Ishikawa (cell line): Measurements from ENCODE around the gene IL2RA.

Experiments
- CEBPB ChIP-seq: IDR thresholded peaks from 2 replicates; pipeline ENCODE4 v1.6.1; 2012
- CREB1 ChIP-seq: IDR thresholded peaks from 2 replicates; pipeline ENCODE4 v1.6.1; 2012; ENCODE audit warnings: low read depth
- EGR1 ChIP-seq: IDR thresholded peaks from 2 replicates; pipeline ENCODE4 v1.6.1; 2012
- EP300 ChIP-seq: IDR thresholded peaks from 2 replicates; pipeline ENCODE4 v1.6.1; 2012; ENCODE audit warnings: borderline replicate concordance
- MAX ChIP-seq: IDR thresholded peaks from 2 replicates; pipeline ENCODE4 v1.6.1; 2012
- NFIC ChIP-seq: IDR thresholded peaks from 2 replicates; pipeline ENCODE4 v1.6.1; 2012
- RAD21 ChIP-seq: IDR thresholded peaks from 2 replicates; pipeline ENCODE4 v1.6.1; 2012; ENCODE audit warnings: low read depth
- TAF1 ChIP-seq: IDR thresholded peaks from 2 replicates; pipeline ENCODE4 v1.6.1; 2012; ENCODE audit warnings: low read depth, mild to moderate bottlenecking
- TCF12 ChIP-seq: IDR thresholded peaks from 2 replicates; pipeline ENCODE4 v1.6.1; 2012; ENCODE audit warnings: low read depth
- USF1 ChIP-seq: IDR thresholded peaks from 2 replicates; pipeline ENCODE4 v1.6.1; 2012
- ZBTB7A ChIP-seq: IDR thresholded peaks from 2 replicates; pipeline ENCODE4 v1.6.1; 2012; ENCODE audit warnings: low read depth
- TF ChIP-seq, protein P1 (sequence below): IDR thresholded peaks from 2 replicates; pipeline ENCODE4 v1.6.1; 2012; ENCODE audit warnings: low read depth, mild to moderate bottlenecking

- TF ChIP-seq ZBTB7A (no peak), MAX (no peak), EP300 (no peak), RAD21 (no peak), CREB1 (no peak), CEBPB (no peak), EGR1 (no peak), NFIC (no peak), TCF12 (no peak), TAF1 (no peak), USF1 (no peak)
- TF ChIP-seq, protein P1, sequence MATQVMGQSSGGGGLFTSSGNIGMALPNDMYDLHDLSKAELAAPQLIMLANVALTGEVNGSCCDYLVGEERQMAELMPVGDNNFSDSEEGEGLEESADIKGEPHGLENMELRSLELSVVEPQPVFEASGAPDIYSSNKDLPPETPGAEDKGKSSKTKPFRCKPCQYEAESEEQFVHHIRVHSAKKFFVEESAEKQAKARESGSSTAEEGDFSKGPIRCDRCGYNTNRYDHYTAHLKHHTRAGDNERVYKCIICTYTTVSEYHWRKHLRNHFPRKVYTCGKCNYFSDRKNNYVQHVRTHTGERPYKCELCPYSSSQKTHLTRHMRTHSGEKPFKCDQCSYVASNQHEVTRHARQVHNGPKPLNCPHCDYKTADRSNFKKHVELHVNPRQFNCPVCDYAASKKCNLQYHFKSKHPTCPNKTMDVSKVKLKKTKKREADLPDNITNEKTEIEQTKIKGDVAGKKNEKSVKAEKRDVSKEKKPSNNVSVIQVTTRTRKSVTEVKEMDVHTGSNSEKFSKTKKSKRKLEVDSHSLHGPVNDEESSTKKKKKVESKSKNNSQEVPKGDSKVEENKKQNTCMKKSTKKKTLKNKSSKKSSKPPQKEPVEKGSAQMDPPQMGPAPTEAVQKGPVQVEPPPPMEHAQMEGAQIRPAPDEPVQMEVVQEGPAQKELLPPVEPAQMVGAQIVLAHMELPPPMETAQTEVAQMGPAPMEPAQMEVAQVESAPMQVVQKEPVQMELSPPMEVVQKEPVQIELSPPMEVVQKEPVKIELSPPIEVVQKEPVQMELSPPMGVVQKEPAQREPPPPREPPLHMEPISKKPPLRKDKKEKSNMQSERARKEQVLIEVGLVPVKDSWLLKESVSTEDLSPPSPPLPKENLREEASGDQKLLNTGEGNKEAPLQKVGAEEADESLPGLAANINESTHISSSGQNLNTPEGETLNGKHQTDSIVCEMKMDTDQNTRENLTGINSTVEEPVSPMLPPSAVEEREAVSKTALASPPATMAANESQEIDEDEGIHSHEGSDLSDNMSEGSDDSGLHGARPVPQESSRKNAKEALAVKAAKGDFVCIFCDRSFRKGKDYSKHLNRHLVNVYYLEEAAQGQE: no peak
These were observed 24.7 kb downstream of the IL2RA start for GRCh38 chr10:6037422-6037821.
